ENCODE data around the gene PAPSS2. TPM values are rescaled to one million over a fixed set of nuclear protein-coding genes. Genes with fewer than 3 reads are reported as not detected.

The PAPSS2 gene
- total and polyA plus RNA-seq, 12 donors: 55.0 to 775 (median 243) TPM

GRCh38 chr10:87658858-87659555 is 671 bp upstream of the PAPSS2 start:
- TF ChIP-seq CTCF (IDR thresholded peaks at IDR 0.05) (no peak), POLR2A (IDR thresholded peaks at IDR 0.05) (no peak)
- Histone ChIP-seq H3K27ac (peak overlapping the region in 4 of 5 donors; percentile 82 to 94 (median 90)), H3K27me3 (no peaks in the 10 kb centered on the region), H3K36me3 (replicated peaks in 1 of 2) (no peaks in the 10 kb centered on the region), H3K9me3 (replicated peaks in 1 of 3) (no peaks in the 10 kb centered on the region), H3K4me1 (replicated peaks in 1 of 2) (peaks cover 13 to 45% of the 10 kb centered on the region in 2 donors), H3K4me3 (peak overlapping the region in 2 of 4 donors; percentile 82 to 84)
- 59 to 76% (median 63%) methylated on average over 11 to 15 of the region's 15 CpGs for WGBS, 4 donors
- DNase-seq: peak in 5 of 7 donors; percentile 27 to 45 (median 37)
- intact Hi-C loops (cut with DNase I): loop anchor here (5.0 to 10.0 kb wide), 2 partner anchors 78 to 124 kb away; no protein-coding TSS in a partner anchor

DNA sequence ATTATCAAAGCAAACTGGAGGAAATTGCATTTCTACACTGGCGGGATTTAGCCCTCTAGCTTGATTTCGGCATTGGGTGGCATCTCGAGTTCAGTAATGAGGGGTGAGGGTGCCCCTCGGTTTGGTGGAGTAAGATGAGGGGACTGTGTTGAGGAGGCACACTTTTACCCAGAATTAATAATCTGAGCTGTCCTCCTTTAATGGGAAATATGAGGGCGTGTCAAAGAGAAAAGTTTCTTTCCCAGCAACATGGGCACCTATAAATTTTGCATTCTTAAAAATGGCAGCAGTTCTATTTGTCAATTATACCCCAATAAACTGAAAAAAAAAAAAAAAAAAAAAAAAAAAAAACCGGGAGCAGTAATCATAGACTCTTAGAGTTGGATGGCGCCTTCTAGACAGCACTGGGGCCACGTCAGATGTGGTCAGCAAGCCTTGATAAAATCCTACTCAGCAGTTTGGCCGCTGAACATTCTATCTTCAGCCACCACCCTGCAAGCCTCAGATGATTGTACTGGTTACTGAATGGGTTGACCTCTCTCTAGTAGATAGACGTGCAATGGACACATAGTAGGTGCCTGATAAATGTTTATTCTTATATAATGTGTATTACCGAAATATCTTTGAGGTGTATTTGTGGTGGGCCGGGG is 931 bp downstream of the PAPSS2 start:
- TF ChIP-seq CTCF (IDR thresholded peaks at IDR 0.05): no peak
- peak in 1 of 2 donors; percentile 78 for TF ChIP-seq POLR2A (IDR thresholded peaks at IDR 0.05)
- H3K4me3 ChIP-seq: peak overlapping the region; percentile 28 to 84 (median 67)
- WGBS, 4 donors: 17 to 21% (median 18%) methylated on average over 12 of the region's 12 CpGs
- no peaks in the 10 kb centered on the region for H3K27me3 ChIP-seq
- peak; percentile 63 to 83 (median 81) for DNase-seq
- H3K4me1 ChIP-seq (replicated peaks in 1 of 2): peaks cover 13 to 51% of the 10 kb centered on the region in 2 donors
- H3K27ac ChIP-seq: peak overlapping the region; percentile 51 to 94 (median 88)
- no peaks in the 10 kb centered on the region for H3K9me3 ChIP-seq (replicated peaks in 1 of 3)
- intact Hi-C loops (cut with DNase I): no loop called here
- H3K36me3 ChIP-seq (replicated peaks in 1 of 2): no peaks in the 10 kb centered on the region

- WGBS, 4 donors: 59 to 66% (median 60%) methylated on average over 6 of the region's 6 CpGs
- Histone ChIP-seq H3K27ac (peak overlapping the region in 4 of 5 donors; percentile 14 to 94 (median 75)), H3K27me3 (no peaks in the 10 kb centered on the region), H3K36me3 (replicated peaks in 1 of 2) (peaks cover 0 to 9% of the 10 kb centered on the region in 2 donors), H3K9me3 (replicated peaks in 1 of 3) (no peaks in the 10 kb centered on the region), H3K4me3 (peak overlapping the region in 1 of 4 donors; percentile 84), H3K4me1 (replicated peaks in 1 of 2) (peaks cover 7 to 46% of the 10 kb centered on the region in 2 donors)
- intact Hi-C loops (cut with DNase I): no loop called here
- TF ChIP-seq CTCF (IDR thresholded peaks at IDR 0.05): no peak
- TF ChIP-seq POLR2A (IDR thresholded peaks at IDR 0.05): peak in 1 of 2 donors; percentile 9
- DNase-seq: peak in 1 of 7 donors; percentile 44
These were observed 2.4 kb downstream of the PAPSS2 start for GRCh38 chr10:87661861-87662785.
